Measurements from ENCODE around the gene TCF4.

Gene TCF4

DNA sequence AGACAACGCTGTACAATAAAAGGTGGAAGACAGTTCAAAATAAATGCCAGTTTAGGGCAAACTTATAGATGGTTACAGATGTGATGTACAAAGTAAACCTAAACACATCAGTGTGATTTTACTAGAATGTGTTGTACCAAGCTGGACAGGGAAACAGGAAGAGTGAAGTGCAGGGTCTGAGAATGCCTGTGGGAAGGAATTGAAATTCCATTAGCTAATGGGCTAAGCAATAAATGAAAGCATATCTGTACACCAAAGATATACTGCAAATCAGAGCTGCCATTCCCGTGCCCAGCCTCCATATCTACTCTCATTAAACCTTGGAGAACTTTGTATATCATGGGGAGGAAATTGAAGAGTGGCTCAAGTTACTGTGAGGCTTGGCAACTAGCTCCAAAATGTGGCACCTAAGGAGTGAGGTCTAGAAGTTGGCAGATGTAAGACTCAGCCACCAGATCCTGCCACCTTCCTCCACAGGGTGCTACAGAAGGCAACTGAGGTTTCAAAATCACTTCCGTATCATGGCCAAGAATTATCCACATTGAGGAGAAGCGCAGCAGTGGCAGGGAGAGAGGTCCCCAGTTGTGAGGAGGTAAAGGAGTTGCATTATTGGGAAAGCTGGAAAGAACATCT is 277.8 kb downstream of the TCF4 start:
- no peak for TF ChIP-seq POU2F2 (IDR thresholded peaks at IDR 0.05; ENCODE audit: low read depth, low read length)
- no peak for TF ChIP-seq TAF1 (IDR thresholded peaks at IDR 0.05; ENCODE audit: low read depth, low read length)
- no peak for TF ChIP-seq POLR2A (IDR thresholded peaks at IDR 0.05; ENCODE audit: low read depth, low read length)
- no peak for TF ChIP-seq PAX5 (IDR thresholded peaks at IDR 0.05; ENCODE audit: insufficient read depth, low read length, severe bottlenecking)
- no peak for TF ChIP-seq POLR2AphosphoS5 (IDR thresholded peaks at IDR 0.05; ENCODE audit: low read depth, low read length)
- TF ChIP-seq SPI1 (IDR thresholded peaks at IDR 0.05; ENCODE audit: low read depth, low read length): no peak
- no peak for DNase-seq (ENCODE audit: insufficient read length, low spot score)
- no peak for FAIRE-seq

DNA sequence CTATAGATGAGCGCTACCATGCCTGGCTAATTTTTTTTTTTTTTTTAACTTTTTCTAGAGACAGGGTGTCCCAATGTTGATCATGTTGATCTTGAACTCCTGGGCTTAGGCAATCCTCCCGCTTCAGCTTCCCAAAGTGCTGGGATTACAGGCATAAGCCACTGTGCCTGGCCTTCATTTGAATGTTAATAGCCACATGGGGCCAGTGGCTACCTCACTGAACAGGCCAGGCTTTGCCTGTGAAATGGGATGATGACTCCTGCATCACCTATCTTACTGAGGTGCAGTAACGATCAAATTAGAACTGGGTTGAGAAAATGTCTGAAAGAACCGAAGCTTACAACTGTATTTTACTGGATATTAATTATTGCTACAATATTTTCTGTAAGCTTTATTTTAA is 278.7 kb downstream of the TCF4 start:
- DNase-seq (ENCODE audit: insufficient read length, low spot score): no peak
- TF ChIP-seq POLR2AphosphoS5 (IDR thresholded peaks at IDR 0.05; ENCODE audit: low read depth, low read length) (no peak), POLR2A (IDR thresholded peaks at IDR 0.05; ENCODE audit: low read depth, low read length) (no peak), POU2F2 (IDR thresholded peaks at IDR 0.05; ENCODE audit: low read depth, low read length) (no peak), TAF1 (IDR thresholded peaks at IDR 0.05; ENCODE audit: low read depth, low read length) (no peak), SPI1 (IDR thresholded peaks at IDR 0.05; ENCODE audit: low read depth, low read length) (no peak), PAX5 (IDR thresholded peaks at IDR 0.05; ENCODE audit: insufficient read depth, low read length, severe bottlenecking) (no peak)
- no peak for FAIRE-seq

DNA sequence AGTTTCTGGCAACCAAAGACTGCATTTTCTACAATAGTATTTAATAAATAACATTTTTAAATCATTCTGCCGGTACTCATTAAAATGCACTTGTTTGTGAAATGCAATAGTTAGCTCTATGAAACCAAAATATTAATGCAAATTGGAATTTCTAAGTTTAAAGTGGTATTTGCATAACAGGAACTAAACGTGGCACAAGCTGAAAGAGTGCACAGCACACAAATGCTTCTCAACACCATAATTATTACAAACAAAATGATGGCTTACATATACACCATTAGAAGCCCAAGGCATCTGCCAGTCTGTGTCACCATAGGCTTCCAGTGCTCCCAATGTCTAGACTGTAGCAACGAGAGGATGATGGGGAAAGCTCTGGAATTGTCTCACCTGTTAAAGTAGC is 280.5 kb downstream of the TCF4 start:
- DNase-seq (ENCODE audit: insufficient read length, low spot score): no peak
- TF ChIP-seq PAX5 (IDR thresholded peaks at IDR 0.05; ENCODE audit: insufficient read depth, low read length, severe bottlenecking): no peak
- no peak for TF ChIP-seq POLR2A (IDR thresholded peaks at IDR 0.05; ENCODE audit: low read depth, low read length)
- TF ChIP-seq POLR2AphosphoS5 (IDR thresholded peaks at IDR 0.05; ENCODE audit: low read depth, low read length): no peak
- no peak for TF ChIP-seq POU2F2 (IDR thresholded peaks at IDR 0.05; ENCODE audit: low read depth, low read length)
- TF ChIP-seq SPI1 (IDR thresholded peaks at IDR 0.05; ENCODE audit: low read depth, low read length): no peak
- TF ChIP-seq TAF1 (IDR thresholded peaks at IDR 0.05; ENCODE audit: low read depth, low read length): no peak
- peak; percentile 89 for FAIRE-seq

DNA sequence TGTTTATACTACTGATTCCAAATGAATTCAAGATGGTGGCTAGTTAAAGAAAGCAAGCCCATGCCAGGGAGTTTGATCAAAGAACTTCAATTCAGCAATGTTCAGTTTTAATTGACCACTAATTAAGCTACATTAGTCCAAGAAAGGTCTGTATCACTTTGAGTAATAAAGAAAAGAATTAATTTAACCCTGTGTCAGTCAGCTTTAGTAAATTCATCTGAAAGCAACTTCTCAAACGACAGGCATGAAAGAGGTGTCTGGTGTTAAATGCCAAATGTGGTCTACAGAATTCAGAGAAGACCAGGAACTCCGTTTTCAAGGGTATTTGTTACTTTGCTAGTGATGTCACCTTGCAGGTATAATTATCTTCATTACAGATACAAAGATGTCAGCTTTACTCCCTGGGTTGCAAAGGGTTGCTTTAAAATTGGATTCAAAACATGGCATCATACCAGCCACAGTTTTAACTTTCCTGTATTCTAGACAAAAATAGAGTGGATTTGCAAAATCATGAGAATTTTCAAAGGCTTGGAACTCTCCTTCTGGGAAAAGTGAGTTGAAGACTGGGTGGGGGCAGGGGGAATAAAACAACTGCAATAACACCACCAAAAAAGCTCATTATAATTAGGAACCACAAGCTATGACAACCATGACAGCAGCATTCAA is 281.5 kb downstream of the TCF4 start:
- FAIRE-seq (peak; percentile 63), DNase-seq (ENCODE audit: insufficient read length, low spot score) (no peak)
- TF ChIP-seq POLR2A (IDR thresholded peaks at IDR 0.05; ENCODE audit: low read depth, low read length) (no peak), SPI1 (IDR thresholded peaks at IDR 0.05; ENCODE audit: low read depth, low read length) (no peak), POLR2AphosphoS5 (IDR thresholded peaks at IDR 0.05; ENCODE audit: low read depth, low read length) (no peak), TAF1 (IDR thresholded peaks at IDR 0.05; ENCODE audit: low read depth, low read length) (no peak), PAX5 (IDR thresholded peaks at IDR 0.05; ENCODE audit: insufficient read depth, low read length, severe bottlenecking) (no peak), POU2F2 (IDR thresholded peaks at IDR 0.05; ENCODE audit: low read depth, low read length) (no peak)

DNA sequence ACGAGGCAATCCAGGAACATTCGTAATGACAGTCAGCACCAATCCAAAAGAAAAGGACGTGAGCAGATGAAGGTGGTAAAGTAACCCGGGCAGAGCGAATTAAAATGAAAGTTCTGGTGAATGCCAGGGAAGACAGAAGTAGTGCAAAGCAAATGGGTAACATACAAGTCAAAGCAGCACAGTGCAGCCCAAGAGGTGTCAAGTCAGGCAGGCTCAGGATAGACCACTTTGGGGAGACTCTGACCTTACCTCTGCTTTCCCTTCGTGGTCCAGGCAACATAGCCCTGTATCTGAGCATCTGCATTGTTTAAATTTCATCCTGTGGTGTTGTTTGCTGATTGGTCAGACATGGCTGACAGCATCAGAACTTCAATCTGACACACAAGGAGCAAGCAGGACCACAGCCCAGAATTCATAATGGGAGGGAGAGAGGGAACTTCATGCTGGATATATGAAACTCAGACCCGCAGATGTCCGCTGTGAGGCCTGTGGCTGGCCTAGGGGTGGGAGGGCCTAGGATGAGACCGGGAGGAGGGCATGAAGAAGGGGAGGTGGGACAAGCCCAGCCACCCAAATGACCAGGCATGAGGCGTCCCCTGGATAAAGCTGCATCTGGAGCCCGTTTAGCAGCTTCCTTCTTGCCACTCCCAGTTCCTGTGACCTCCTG is 285.7 kb downstream of the TCF4 start:
- TF ChIP-seq PAX5 (IDR thresholded peaks at IDR 0.05; ENCODE audit: insufficient read depth, low read length, severe bottlenecking) (no peak), TAF1 (IDR thresholded peaks at IDR 0.05; ENCODE audit: low read depth, low read length) (no peak), POU2F2 (IDR thresholded peaks at IDR 0.05; ENCODE audit: low read depth, low read length) (no peak), SPI1 (IDR thresholded peaks at IDR 0.05; ENCODE audit: low read depth, low read length) (no peak)
- DNase-seq (ENCODE audit: insufficient read length, low spot score) (no peak), FAIRE-seq (peak; percentile 69)

DNA sequence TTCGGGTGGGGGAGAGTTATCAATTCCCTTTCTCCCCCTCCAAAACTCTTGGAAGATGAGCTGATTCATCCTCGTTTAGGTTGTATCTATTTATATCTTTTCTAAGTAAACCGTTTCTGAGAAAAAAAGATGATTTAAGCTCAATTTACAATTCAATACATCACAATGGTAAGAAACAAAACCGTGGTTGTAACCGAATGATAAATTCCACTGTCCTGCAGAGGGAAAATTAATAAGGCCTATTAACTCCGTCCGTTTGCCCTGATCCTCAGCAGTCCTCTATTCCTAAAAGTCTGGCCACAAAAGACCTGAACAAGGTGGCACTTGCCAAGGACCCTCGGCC is 286.2 kb downstream of the TCF4 start:
- TF ChIP-seq SPI1 (IDR thresholded peaks at IDR 0.05; ENCODE audit: low read depth, low read length): no peak
- TF ChIP-seq PAX5 (IDR thresholded peaks at IDR 0.05; ENCODE audit: insufficient read depth, low read length, severe bottlenecking): no peak
- no peak for TF ChIP-seq TAF1 (IDR thresholded peaks at IDR 0.05; ENCODE audit: low read depth, low read length)
- TF ChIP-seq POLR2A (IDR thresholded peaks at IDR 0.05; ENCODE audit: low read depth, low read length): no peak
- TF ChIP-seq POU2F2 (IDR thresholded peaks at IDR 0.05; ENCODE audit: low read depth, low read length): no peak
- TF ChIP-seq POLR2AphosphoS5 (IDR thresholded peaks at IDR 0.05; ENCODE audit: low read depth, low read length): no peak
- no peak for DNase-seq (ENCODE audit: insufficient read length, low spot score)
- no peak for FAIRE-seq

DNA sequence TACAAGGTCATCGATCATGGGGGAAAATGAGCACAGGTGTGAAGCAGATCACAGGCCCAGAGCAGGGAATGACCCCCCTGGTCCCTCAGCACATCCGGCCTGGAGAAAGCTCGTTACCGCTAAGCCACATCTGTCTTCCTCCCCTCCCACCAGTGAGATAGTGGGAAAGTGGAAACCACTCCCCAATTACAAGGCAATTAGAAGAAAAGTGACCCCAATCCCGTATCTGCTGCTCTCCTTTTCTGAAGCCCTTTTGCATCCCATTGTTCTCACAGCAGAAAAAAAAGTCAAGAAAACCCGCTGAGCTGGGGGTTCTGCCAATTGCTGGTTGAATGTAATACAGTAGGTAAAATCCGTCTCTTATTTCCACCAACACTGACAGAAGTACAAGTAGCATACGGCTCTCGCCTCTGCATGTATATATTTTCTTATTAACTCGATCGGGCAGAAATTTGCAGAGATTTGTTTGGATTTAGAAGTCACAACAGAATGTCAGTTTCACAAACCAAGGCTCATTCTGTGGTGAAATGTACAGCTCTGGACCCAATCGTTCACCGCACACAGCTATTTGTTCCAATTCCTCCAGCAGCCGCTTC is 287.0 kb downstream of the TCF4 start:
- no peak for DNase-seq (ENCODE audit: insufficient read length, low spot score)
- TF ChIP-seq POLR2AphosphoS5 (IDR thresholded peaks at IDR 0.05; ENCODE audit: low read depth, low read length) (no peak), POU2F2 (IDR thresholded peaks at IDR 0.05; ENCODE audit: low read depth, low read length) (no peak), POLR2A (IDR thresholded peaks at IDR 0.05; ENCODE audit: low read depth, low read length) (no peak)
- FAIRE-seq: no peak

DNA sequence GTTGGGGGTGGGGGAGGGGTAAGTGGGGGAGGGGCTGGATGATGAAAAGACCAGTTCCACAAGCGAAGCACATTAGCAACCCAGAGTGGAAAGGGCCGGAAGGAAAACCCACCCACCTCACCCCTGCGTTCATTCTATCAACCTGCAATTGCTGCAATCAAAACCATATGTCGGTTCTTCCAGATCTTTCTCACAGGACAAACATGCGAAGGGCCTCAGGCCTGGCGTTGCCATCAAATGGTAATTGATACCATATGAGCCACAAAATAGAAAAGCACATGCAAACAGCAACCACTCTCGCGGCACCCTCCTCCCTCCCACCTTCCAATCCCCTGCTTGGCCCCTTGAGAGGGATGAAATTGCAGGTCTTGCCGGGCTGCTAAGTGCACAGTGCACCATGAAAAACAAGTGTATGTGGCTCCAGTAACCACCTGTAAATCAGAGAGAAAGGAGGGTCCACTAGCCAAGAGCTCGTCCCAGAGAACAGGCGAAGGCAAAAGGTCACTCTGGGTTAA is 287.5 kb downstream of the TCF4 start:
- FAIRE-seq (peak; percentile 52), DNase-seq (ENCODE audit: insufficient read length, low spot score) (no peak)
- no peak for TF ChIP-seq TAF1 (IDR thresholded peaks at IDR 0.05; ENCODE audit: low read depth, low read length)
- TF ChIP-seq POLR2A (IDR thresholded peaks at IDR 0.05; ENCODE audit: low read depth, low read length): no peak
- TF ChIP-seq POLR2AphosphoS5 (IDR thresholded peaks at IDR 0.05; ENCODE audit: low read depth, low read length): no peak
- TF ChIP-seq SPI1 (IDR thresholded peaks at IDR 0.05; ENCODE audit: low read depth, low read length): no peak
- no peak for TF ChIP-seq POU2F2 (IDR thresholded peaks at IDR 0.05; ENCODE audit: low read depth, low read length)
- TF ChIP-seq PAX5 (IDR thresholded peaks at IDR 0.05; ENCODE audit: insufficient read depth, low read length, severe bottlenecking): no peak

DNA sequence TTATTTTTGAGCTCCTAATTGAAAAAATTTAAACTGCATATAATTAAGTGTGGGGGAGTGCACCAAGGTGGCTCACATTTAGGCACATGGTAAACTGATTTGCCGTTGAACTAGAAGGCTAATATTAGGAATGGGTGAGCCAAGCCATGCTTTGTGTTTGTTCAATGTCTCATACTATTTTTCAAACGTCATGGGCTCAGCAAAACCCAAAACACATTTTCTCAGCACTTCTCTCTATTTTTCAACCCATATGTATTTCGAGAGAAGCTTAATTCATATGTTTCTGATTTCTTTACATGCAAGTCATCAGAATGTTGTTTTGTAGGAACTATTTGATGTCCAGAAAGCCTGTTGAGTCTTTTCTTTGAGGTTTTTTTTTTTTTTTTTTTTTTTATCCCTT is 291.2 kb downstream of the TCF4 start:
- DNase-seq (ENCODE audit: insufficient read length, low spot score): no peak
- no peak for TF ChIP-seq POU2F2 (IDR thresholded peaks at IDR 0.05; ENCODE audit: low read depth, low read length)
- no peak for TF ChIP-seq PAX5 (IDR thresholded peaks at IDR 0.05; ENCODE audit: insufficient read depth, low read length, severe bottlenecking)
- TF ChIP-seq POLR2A (IDR thresholded peaks at IDR 0.05; ENCODE audit: low read depth, low read length): no peak
- TF ChIP-seq TAF1 (IDR thresholded peaks at IDR 0.05; ENCODE audit: low read depth, low read length): no peak
- no peak for TF ChIP-seq POLR2AphosphoS5 (IDR thresholded peaks at IDR 0.05; ENCODE audit: low read depth, low read length)
- no peak for TF ChIP-seq SPI1 (IDR thresholded peaks at IDR 0.05; ENCODE audit: low read depth, low read length)
- FAIRE-seq: peak; percentile 31
